ENCODE data around the gene DENND10.

DNA sequence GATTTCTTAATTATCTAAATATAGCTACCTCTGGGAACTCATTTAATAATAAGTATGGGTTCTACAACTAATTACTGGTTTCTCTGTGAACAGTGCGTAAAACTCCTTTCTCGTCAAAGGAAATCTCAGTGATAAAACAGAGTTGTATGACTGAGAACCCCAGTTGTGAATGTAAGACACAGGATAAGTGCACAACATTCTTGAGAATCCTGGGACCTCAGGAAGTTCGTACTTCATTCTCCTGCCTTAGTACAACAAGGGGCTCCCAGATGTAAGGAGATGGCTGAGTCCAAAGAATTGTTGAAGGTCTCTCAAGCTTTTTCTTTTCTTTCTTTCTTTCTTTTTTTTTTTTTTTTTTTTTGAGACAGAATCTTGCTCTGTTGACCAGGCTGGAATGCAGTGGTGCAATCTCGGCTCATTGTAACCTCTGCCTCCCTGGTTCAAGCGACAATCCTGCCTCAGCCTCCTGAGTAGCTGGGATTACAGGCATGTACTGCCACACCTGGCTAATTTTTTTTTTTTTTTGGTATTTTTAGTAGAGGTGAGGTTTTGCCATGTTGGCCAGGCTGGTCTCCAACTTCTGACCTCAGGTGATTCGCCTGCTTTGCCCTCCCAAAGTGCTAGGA, 12.5 kb downstream of the DENND10 start:
- no peak for TF ChIP-seq EP300 (IDR thresholded peaks at IDR 0.05; ENCODE audit: borderline replicate concordance)
- TF ChIP-seq, protein P1, sequence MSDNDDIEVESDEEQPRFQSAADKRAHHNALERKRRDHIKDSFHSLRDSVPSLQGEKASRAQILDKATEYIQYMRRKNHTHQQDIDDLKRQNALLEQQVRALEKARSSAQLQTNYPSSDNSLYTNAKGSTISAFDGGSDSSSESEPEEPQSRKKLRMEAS (IDR thresholded peaks at IDR 0.05), result no peak
- TF ChIP-seq, protein P2, sequence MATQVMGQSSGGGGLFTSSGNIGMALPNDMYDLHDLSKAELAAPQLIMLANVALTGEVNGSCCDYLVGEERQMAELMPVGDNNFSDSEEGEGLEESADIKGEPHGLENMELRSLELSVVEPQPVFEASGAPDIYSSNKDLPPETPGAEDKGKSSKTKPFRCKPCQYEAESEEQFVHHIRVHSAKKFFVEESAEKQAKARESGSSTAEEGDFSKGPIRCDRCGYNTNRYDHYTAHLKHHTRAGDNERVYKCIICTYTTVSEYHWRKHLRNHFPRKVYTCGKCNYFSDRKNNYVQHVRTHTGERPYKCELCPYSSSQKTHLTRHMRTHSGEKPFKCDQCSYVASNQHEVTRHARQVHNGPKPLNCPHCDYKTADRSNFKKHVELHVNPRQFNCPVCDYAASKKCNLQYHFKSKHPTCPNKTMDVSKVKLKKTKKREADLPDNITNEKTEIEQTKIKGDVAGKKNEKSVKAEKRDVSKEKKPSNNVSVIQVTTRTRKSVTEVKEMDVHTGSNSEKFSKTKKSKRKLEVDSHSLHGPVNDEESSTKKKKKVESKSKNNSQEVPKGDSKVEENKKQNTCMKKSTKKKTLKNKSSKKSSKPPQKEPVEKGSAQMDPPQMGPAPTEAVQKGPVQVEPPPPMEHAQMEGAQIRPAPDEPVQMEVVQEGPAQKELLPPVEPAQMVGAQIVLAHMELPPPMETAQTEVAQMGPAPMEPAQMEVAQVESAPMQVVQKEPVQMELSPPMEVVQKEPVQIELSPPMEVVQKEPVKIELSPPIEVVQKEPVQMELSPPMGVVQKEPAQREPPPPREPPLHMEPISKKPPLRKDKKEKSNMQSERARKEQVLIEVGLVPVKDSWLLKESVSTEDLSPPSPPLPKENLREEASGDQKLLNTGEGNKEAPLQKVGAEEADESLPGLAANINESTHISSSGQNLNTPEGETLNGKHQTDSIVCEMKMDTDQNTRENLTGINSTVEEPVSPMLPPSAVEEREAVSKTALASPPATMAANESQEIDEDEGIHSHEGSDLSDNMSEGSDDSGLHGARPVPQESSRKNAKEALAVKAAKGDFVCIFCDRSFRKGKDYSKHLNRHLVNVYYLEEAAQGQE (IDR thresholded peaks at IDR 0.05; ENCODE audit: low read depth), result no peak
- no peak for TF ChIP-seq EGR1 (IDR thresholded peaks at IDR 0.05)
- no peak for TF ChIP-seq FOXM1 (IDR thresholded peaks at IDR 0.05; ENCODE audit: borderline replicate concordance, low read depth)
- no peak for TF ChIP-seq TEAD4 (IDR thresholded peaks at IDR 0.05)
- TF ChIP-seq TAF1 (IDR thresholded peaks at IDR 0.05; ENCODE audit: low read depth), result no peak
- TF ChIP-seq, protein P3, sequence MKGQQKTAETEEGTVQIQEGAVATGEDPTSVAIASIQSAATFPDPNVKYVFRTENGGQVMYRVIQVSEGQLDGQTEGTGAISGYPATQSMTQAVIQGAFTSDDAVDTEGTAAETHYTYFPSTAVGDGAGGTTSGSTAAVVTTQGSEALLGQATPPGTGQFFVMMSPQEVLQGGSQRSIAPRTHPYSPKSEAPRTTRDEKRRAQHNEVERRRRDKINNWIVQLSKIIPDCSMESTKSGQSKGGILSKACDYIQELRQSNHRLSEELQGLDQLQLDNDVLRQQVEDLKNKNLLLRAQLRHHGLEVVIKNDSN (IDR thresholded peaks at IDR 0.05), result no peak
- no peak for TF ChIP-seq CREB1 (IDR thresholded peaks at IDR 0.05; ENCODE audit: low read depth)
- TF ChIP-seq RAD21 (IDR thresholded peaks at IDR 0.05; ENCODE audit: low read depth), result no peak
- TF ChIP-seq NFIC (IDR thresholded peaks at IDR 0.05), result no peak

Data from Ishikawa (cell line).